ENCODE measurements around the gene NDUFS5. TPM values are rescaled to one million over a fixed set of nuclear protein-coding genes. Genes with fewer than 3 reads are reported as not detected.

Gene NDUFS5
- total RNA-seq, 1 experiment from 2014 or later, result 284 TPM

GRCh38 chr1:39003281-39003680 is 22.9 kb upstream of the NDUFS5 start:
- no peaks in the 10 kb centered on the region for H3K4me1 ChIP-seq (ENCODE audit: insufficient read depth, low read length, poor library complexity, severe bottlenecking)
- TF ChIP-seq CTCF (conservative IDR thresholded peaks at IDR 0.05; ENCODE audit: low read depth, low read length) (no peak), EZH2 (IDR thresholded peaks at IDR 0.05; ENCODE audit: borderline replicate concordance, low read depth, low read length, poor library complexity, severe bottlenecking) (no peak)
- ChIA-PET CTCF (no interaction called here), POLR2A (ENCODE audit: low non-redundant PET) (no interaction called here)
- no peaks in the 10 kb centered on the region for H3K9me3 ChIP-seq (ENCODE audit: low read depth, low read length, poor library complexity, severe bottlenecking)
- H3K36me3 ChIP-seq (ENCODE audit: insufficient read depth, low read length, poor library complexity, severe bottlenecking), result peaks cover 98% of the 10 kb centered on the region
- no peak for DNase-seq (ENCODE audit: low spot score)
- no peak overlapping the region for H3K4me3 ChIP-seq (ENCODE audit: low read depth, low read length, poor library complexity, severe bottlenecking)
- no TSS peak for BruUV-seq (replicated peaks)
- no peak overlapping the region for H3K27ac ChIP-seq (ENCODE audit: low read depth, low read length, poor library complexity, severe bottlenecking)
- intact Hi-C loops (cut with micrococcal nuclease; ENCODE audit: unreplicated experiment), result no loop called here
- no peaks in the 10 kb centered on the region for H3K27me3 ChIP-seq (replicated peaks; ENCODE audit: insufficient read depth, low read depth, low read length, poor library complexity)

- no peak overlapping the region for H3K4me3 ChIP-seq (ENCODE audit: low read depth, low read length, poor library complexity, severe bottlenecking)
- BruUV-seq (replicated peaks), result no TSS peak
- no peaks in the 10 kb centered on the region for H3K27me3 ChIP-seq (replicated peaks; ENCODE audit: insufficient read depth, low read depth, low read length, poor library complexity)
- H3K4me1 ChIP-seq (ENCODE audit: insufficient read depth, low read length, poor library complexity, severe bottlenecking), result no peaks in the 10 kb centered on the region
- H3K27ac ChIP-seq (ENCODE audit: low read depth, low read length, poor library complexity, severe bottlenecking), result no peak overlapping the region
- ChIA-PET POLR2A (ENCODE audit: low non-redundant PET) (no interaction called here), CTCF (no interaction called here)
- TF ChIP-seq EZH2 (IDR thresholded peaks at IDR 0.05; ENCODE audit: borderline replicate concordance, low read depth, low read length, poor library complexity, severe bottlenecking) (no peak), CTCF (conservative IDR thresholded peaks at IDR 0.05; ENCODE audit: low read depth, low read length) (no peak)
- DNase-seq (ENCODE audit: low spot score), result no peak
- H3K36me3 ChIP-seq (ENCODE audit: insufficient read depth, low read length, poor library complexity, severe bottlenecking), result peaks cover 98% of the 10 kb centered on the region
- H3K9me3 ChIP-seq (ENCODE audit: low read depth, low read length, poor library complexity, severe bottlenecking), result no peaks in the 10 kb centered on the region
- intact Hi-C loops (cut with micrococcal nuclease; ENCODE audit: unreplicated experiment), result no loop called here
These were observed 22.4 kb upstream of the NDUFS5 start for GRCh38 chr1:39003794-39004193.

- Histone ChIP-seq H3K4me3 (ENCODE audit: low read depth, low read length, poor library complexity, severe bottlenecking) (no peak overlapping the region), H3K4me1 (ENCODE audit: insufficient read depth, low read length, poor library complexity, severe bottlenecking) (no peaks in the 10 kb centered on the region), H3K27ac (ENCODE audit: low read depth, low read length, poor library complexity, severe bottlenecking) (no peak overlapping the region), H3K9me3 (ENCODE audit: low read depth, low read length, poor library complexity, severe bottlenecking) (no peaks in the 10 kb centered on the region), H3K27me3 (replicated peaks; ENCODE audit: insufficient read depth, low read depth, low read length, poor library complexity) (no peaks in the 10 kb centered on the region), H3K36me3 (ENCODE audit: insufficient read depth, low read length, poor library complexity, severe bottlenecking) (peaks cover 83% of the 10 kb centered on the region)
- POLR2A ChIA-PET (ENCODE audit: low non-redundant PET), result no interaction called here
- TF ChIP-seq EZH2 (IDR thresholded peaks at IDR 0.05; ENCODE audit: borderline replicate concordance, low read depth, low read length, poor library complexity, severe bottlenecking) (no peak), CTCF (conservative IDR thresholded peaks at IDR 0.05; ENCODE audit: low read depth, low read length) (no peak)
- no peak for DNase-seq (ENCODE audit: low spot score)
- intact Hi-C loops (cut with micrococcal nuclease; ENCODE audit: unreplicated experiment), result no loop called here
- no TSS peak for BruUV-seq (replicated peaks)
- CTCF ChIA-PET, result no interaction called here
These were observed 19.9 kb upstream of the NDUFS5 start for GRCh38 chr1:39006287-39006686.
